Esophagus squamous epithelium (tissue), 5 donors: ENCODE data around the gene CEP170. TPM values are rescaled to one million over a fixed set of nuclear protein-coding genes. Genes with fewer than 3 reads are reported as not detected.

Experiments used
- DNase-seq: peaks from one replicate; lab custom pipeline; 2025; lab: John Stamatoyannopoulos, UW
- H3K27ac ChIP-seq, 4 donors: fragments of 200-600 bp; sonication (generic); one replicate each; pipeline ENCODE4 v1.5.1; 2016 to 2019; ENCODE audit warnings: mild to moderate bottlenecking in 1 of 4
- H3K27me3 ChIP-seq, 4 donors: fragments of 200-600 bp; sonication (generic); 1 replicate in 3 of 4; 2 replicates in 1 of 4; pipeline versions ENCODE4 v1.5.1 to v1.6.0; 2017 to 2021; ENCODE audit warnings: antibody characterized with exemption in 1 of 4
- H3K36me3 ChIP-seq, 3 donors: fragments of 200-600 bp; sonication (generic); one replicate each; pipeline ENCODE4 v1.5.1; 2016 to 2019
- H3K4me1 ChIP-seq, 3 donors: fragments of 200-600 bp; sonication (generic); one replicate each; pipeline ENCODE4 v1.5.1; 2017 to 2019
- H3K4me3 ChIP-seq, 4 donors: fragments of 200-600 bp; sonication (generic); 1 replicate in 3 of 4; 2 replicates in 1 of 4; pipeline ENCODE4 v1.5.1; 2016 to 2019; ENCODE audit warnings: mild to moderate bottlenecking in 2 of 4, moderate library complexity in 1 of 4
- H3K9me3 ChIP-seq, 3 donors: fragments of 200-600 bp; sonication (generic); one replicate each; pipeline ENCODE4 v1.5.1; 2016 to 2019
- POLR2A ChIP-seq, 4 donors: fragments of 450-650 bp; IDR thresholded peaks; one replicate each; pipeline ENCODE4 v1.6.1; 2017; ENCODE audit warnings: antibody characterized with exemption in 4 of 4, mild to moderate bottlenecking in 4 of 4, moderate library complexity in 3 of 4
- WGBS, 2 donors: methylation state at CpG; one replicate each; pipeline ENCODE4 v1.1.5; 2018; 5-methylcytosine and 5-hydroxymethylcytosine counted together
- intact Hi-C: fragments of 100-400 bp; cut with DNase I; formaldehyde crosslinking; loops from one replicate; pipeline ENCODE4 v1.15.0; 2022
- total RNA-seq, 4 donors: library from RNA; depleted of rRNA; stranded (reverse); fragments of >200 nt; gene quantifications; one replicate each; pipeline ENCODE4 v1.1.0, GENCODE V29; 2016
- TF ChIP-seq, protein P1 (sequence below), 6 experiments: fragments of 450-650 bp in 4 of 6; fragments of 200-600 bp in 2 of 6; sonication (generic) in 2 of 6; IDR thresholded peaks; one replicate each; pipeline ENCODE4 v1.5.1; 2016 to 2019; ENCODE audit warnings: antibody characterized with exemption in 6 of 6, mild to moderate bottlenecking in 4 of 6, moderate library complexity in 4 of 6
- donor health status: DM: yes; HTN: yes; CAD: no.

Gene CEP170
- total RNA-seq, 4 donors from 2014 or later = 10.4 to 19.5 (median 11.4) TPM

DNA sequence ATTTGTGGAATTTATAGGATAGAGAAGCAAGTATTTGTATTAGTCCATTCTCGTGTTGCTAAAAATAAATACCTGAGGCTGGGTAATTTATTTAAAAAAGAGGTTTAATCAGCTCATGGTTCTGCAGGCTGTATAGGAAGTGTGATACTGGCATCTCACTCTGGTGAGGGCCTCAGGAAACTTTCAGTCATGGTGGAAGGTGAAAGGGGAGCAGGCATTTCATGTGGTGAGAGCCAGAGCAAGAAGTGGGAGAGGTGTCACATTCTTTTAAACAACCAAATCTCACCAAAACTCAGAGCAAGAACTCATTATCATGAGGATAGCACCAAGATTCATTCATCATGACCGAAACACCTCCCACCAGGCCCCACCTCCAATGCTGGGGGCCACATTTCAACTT is 18.9 kb upstream of the CEP170 start:
- WGBS, 2 donors = 88% methylated on average over 2 of the region's 2 CpGs
- H3K4me1 ChIP-seq = peaks cover 0 to 2% (median 0%) of the 10 kb centered on the region in 3 donors
- intact Hi-C loops = no loop called here
- no peak overlapping the region for H3K4me3 ChIP-seq
- H3K9me3 ChIP-seq = no peaks in the 10 kb centered on the region
- no peak overlapping the region for H3K27ac ChIP-seq
- TF ChIP-seq POLR2A (IDR thresholded peaks at IDR 0.05) = no peak
- TF ChIP-seq, protein P1, sequence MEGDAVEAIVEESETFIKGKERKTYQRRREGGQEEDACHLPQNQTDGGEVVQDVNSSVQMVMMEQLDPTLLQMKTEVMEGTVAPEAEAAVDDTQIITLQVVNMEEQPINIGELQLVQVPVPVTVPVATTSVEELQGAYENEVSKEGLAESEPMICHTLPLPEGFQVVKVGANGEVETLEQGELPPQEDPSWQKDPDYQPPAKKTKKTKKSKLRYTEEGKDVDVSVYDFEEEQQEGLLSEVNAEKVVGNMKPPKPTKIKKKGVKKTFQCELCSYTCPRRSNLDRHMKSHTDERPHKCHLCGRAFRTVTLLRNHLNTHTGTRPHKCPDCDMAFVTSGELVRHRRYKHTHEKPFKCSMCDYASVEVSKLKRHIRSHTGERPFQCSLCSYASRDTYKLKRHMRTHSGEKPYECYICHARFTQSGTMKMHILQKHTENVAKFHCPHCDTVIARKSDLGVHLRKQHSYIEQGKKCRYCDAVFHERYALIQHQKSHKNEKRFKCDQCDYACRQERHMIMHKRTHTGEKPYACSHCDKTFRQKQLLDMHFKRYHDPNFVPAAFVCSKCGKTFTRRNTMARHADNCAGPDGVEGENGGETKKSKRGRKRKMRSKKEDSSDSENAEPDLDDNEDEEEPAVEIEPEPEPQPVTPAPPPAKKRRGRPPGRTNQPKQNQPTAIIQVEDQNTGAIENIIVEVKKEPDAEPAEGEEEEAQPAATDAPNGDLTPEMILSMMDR (IDR thresholded peaks at IDR 0.05) = no peak
- H3K27me3 ChIP-seq = no peaks in the 10 kb centered on the region
- peaks cover 0 to 86% (median 8%) of the 10 kb centered on the region in 3 donors for H3K36me3 ChIP-seq
- no peak for DNase-seq

DNA sequence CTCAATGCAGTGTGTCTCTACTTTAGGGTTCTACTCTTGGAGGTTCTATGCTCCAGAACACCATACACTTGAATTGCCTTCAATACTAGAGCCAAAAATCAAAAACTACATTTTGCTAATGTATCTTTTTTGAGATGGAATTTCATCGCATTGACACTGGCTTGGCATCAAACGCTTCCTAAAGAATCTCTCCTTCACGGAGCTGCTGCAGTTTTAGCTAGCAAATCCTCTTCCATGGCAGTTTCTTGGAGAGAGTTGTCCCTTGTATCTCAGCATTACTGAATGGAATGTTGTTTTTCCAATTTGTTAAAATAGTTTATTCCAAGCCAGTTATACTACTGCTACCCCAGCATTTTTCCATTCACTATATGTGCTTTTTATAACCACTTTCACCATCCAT is 18.4 kb upstream of the CEP170 start:
- no peak overlapping the region for H3K27ac ChIP-seq
- H3K4me3 ChIP-seq = no peak overlapping the region
- TF ChIP-seq, protein P1 (IDR thresholded peaks at IDR 0.05) = no peak
- TF ChIP-seq POLR2A (IDR thresholded peaks at IDR 0.05) = no peak
- H3K36me3 ChIP-seq = peaks cover 0 to 81% (median 8%) of the 10 kb centered on the region in 3 donors
- DNase-seq = no peak
- no peaks in the 10 kb centered on the region for H3K9me3 ChIP-seq
- no peaks in the 10 kb centered on the region for H3K27me3 ChIP-seq
- peaks cover 0 to 6% (median 0%) of the 10 kb centered on the region in 3 donors for H3K4me1 ChIP-seq
- 79 to 84% methylated on average over 3 of the region's 3 CpGs for WGBS, 2 donors
- intact Hi-C loops = no loop called here

DNA sequence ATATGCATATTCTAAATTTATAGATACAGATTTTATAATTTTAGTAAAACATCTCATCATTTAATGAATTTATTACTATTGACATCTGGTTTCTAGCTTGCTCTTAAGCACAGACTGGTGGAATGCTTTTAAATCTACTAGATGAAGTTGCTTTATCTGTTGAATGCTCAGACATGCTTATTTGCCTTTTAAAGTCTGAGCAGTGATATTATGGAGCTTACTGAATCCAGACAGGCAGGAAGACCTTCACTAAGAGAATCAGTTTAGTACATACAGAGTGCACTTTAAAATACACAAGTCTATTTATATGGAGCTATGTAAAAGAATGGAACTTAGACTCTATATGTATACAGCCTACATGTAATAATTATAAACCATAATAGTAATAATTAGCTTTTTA is 17.3 kb upstream of the CEP170 start:
- H3K4me3 ChIP-seq = no peak overlapping the region
- TF ChIP-seq, protein P1 (IDR thresholded peaks at IDR 0.05) = no peak
- TF ChIP-seq POLR2A (IDR thresholded peaks at IDR 0.05) = no peak
- DNase-seq = no peak
- intact Hi-C loops = no loop called here
- H3K36me3 ChIP-seq = peaks cover 0 to 70% (median 8%) of the 10 kb centered on the region in 3 donors
- H3K4me1 ChIP-seq = peaks cover 0 to 17% (median 3%) of the 10 kb centered on the region in 3 donors
- no peaks in the 10 kb centered on the region for H3K9me3 ChIP-seq
- H3K27me3 ChIP-seq = no peaks in the 10 kb centered on the region
- H3K27ac ChIP-seq = no peak overlapping the region

DNA sequence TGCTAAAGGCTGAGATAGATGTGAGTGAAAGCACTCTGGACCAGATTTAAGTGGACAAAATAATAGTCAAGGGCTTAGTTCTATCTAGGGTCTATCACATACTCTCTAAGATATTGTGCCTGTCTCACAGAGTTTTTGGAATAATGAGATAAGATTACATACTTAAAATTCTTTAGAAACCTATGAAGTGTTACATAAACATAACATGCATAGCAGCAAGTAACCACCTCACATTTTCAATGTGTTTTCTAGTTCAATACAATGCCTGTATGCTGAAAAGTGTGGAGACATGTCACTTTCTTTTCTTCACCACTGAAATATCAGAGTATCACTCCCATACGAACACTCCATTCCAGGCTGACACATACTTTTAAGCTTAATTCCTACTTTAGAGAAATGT is 16.9 kb upstream of the CEP170 start:
- no peak for DNase-seq
- H3K27ac ChIP-seq = no peak overlapping the region
- H3K36me3 ChIP-seq = peaks cover 0 to 66% (median 6%) of the 10 kb centered on the region in 3 donors
- H3K9me3 ChIP-seq = no peaks in the 10 kb centered on the region
- H3K27me3 ChIP-seq = no peaks in the 10 kb centered on the region
- intact Hi-C loops = no loop called here
- H3K4me1 ChIP-seq = peaks cover 0 to 18% (median 3%) of the 10 kb centered on the region in 3 donors
- TF ChIP-seq, protein P1 (IDR thresholded peaks at IDR 0.05) = no peak
- TF ChIP-seq POLR2A (IDR thresholded peaks at IDR 0.05) = no peak
- WGBS, 2 donors = 88 to 100% methylated on average over 1 of the region's 1 CpG
- H3K4me3 ChIP-seq = no peak overlapping the region

DNA sequence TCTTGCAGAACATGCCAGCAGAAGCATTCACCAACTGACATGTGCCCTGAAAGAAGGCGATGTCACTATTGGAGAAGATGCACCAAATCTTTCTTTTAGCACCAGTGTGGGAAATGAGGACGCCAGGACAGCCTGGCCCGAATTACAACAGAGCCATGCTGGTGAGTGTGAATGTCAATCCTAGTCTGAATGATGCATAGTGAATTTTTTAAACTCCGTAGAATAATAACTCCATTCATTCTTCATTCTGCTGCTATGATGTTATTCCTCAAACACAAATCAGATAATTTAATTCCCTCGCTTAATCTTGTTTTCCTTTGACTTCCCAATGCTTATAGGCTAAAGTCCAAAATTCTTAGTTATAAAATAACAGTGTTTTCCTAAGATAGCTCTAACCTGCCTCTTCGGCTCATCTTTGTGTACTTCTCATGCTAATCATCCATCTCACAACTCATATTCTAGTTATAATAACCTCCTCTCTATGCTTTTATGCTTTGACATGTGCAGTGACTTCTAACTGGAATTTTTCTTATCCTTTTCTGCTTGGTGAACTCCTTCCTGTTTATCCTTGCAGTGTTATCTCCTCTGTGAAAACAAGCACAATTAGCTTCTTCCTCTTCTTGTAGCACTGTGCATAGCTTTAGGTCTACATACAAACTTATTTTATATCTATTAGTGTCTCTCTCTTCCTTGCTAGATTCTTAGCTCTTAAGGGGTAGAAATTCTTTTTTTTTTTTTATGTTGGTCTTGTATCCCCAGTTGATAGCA is 15.2 kb upstream of the CEP170 start:
- no peaks in the 10 kb centered on the region for H3K9me3 ChIP-seq
- no peak overlapping the region for H3K4me3 ChIP-seq
- intact Hi-C loops = no loop called here
- no peaks in the 10 kb centered on the region for H3K27me3 ChIP-seq
- WGBS, 2 donors = 83 to 87% methylated on average over 6 of the region's 6 CpGs
- peaks cover 0 to 22% (median 3%) of the 10 kb centered on the region in 3 donors for H3K4me1 ChIP-seq
- no peak overlapping the region for H3K27ac ChIP-seq
- peaks cover 0 to 49% (median 0%) of the 10 kb centered on the region in 3 donors for H3K36me3 ChIP-seq
- TF ChIP-seq, protein P1 (IDR thresholded peaks at IDR 0.05) = no peak
- TF ChIP-seq POLR2A (IDR thresholded peaks at IDR 0.05) = no peak
- no peak for DNase-seq
